Measurements from ENCODE around the gene MNAT1.

- TF ChIP-seq CTCF (conservative IDR thresholded peaks at IDR 0.05) (no peak), EZH2 (IDR thresholded peaks at IDR 0.05; ENCODE audit: low read depth) (no peak)
Measured at GRCh38 chr14:60775296-60775695, 40.7 kb downstream of the MNAT1 start.

Measured in PC-9 (cell line).